Smooth muscle cell (in vitro differentiated cells): ENCODE results near the gene PRF1. TPM values are rescaled to one million over a fixed set of nuclear protein-coding genes. Genes with fewer than 3 reads are reported as not detected.

Experiments used
- DNase-seq: peaks from one replicate; lab custom pipeline; 2025; ENCODE audit not compliant: unreplicated experiment; lab: John Stamatoyannopoulos, UW
- H2AFZ ChIP-seq: fragments of 200-600 bp; sonication (generic); 2 replicates; pipeline ENCODE4 v1.6.0; 2016; ENCODE audit warnings: antibody characterized with exemption, low read depth, mild to moderate bottlenecking
- H3F3A ChIP-seq: fragments of 200-600 bp; sonication (generic); 2 replicates; pipeline ENCODE4 v1.6.0; 2017; ENCODE audit warnings: antibody characterized with exemption, low read depth
- H3K27ac ChIP-seq: fragments of 200-600 bp; sonication (generic); 2 replicates; pipeline ENCODE4 v1.5.1; 2016; ENCODE audit warnings: low read depth, mild to moderate bottlenecking
- H3K27me3 ChIP-seq: fragments of 200-600 bp; sonication (generic); 2 replicates; pipeline ENCODE4 v1.6.1; 2016; ENCODE audit warnings: low read depth, mild to moderate bottlenecking
- H3K36me3 ChIP-seq: fragments of 200-600 bp; sonication (generic); 2 replicates; pipeline ENCODE4 v1.5.1; 2016; ENCODE audit warnings: low read depth
- H3K4me1 ChIP-seq: fragments of 200-600 bp; sonication (generic); 2 replicates; pipeline ENCODE4 v1.5.1; 2016; ENCODE audit warnings: low read depth
- H3K4me2 ChIP-seq: fragments of 200-600 bp; sonication (generic); 2 replicates; pipeline ENCODE4 v1.6.0; 2016; ENCODE audit warnings: mild to moderate bottlenecking
- H3K4me3 ChIP-seq: fragments of 200-600 bp; sonication (generic); 2 replicates; pipeline ENCODE4 v1.5.1; 2016; ENCODE audit warnings: mild to moderate bottlenecking
- H3K79me2 ChIP-seq: fragments of 200-600 bp; sonication (generic); 2 replicates; pipeline ENCODE4 v1.6.0; 2016; ENCODE audit warnings: low read depth, mild to moderate bottlenecking
- H3K9ac ChIP-seq: fragments of 200-600 bp; sonication (generic); 2 replicates; pipeline ENCODE4 v1.6.0; 2016; ENCODE audit warnings: low read depth
- H3K9me3 ChIP-seq: fragments of 200-600 bp; sonication (generic); replicated peaks from 2 replicates; pipeline ENCODE4 v1.5.1; 2016; ENCODE audit warnings: low read depth
- H4K20me1 ChIP-seq: fragments of 200-600 bp; sonication (generic); 2 replicates; pipeline ENCODE4 v1.6.0; 2016; ENCODE audit warnings: low read depth
- CTCF ChIP-seq: fragments of 200-600 bp; sonication (generic); IDR thresholded peaks from 2 replicates; pipeline ENCODE4 v1.5.1; 2017; ENCODE audit warnings: borderline replicate concordance, mild to moderate bottlenecking, antibody characterized with exemption; ENCODE audit not compliant: insufficient read depth, poor library complexity, severe bottlenecking
- WGBS: methylation state at CpG from one replicate; pipeline ENCODE4 v1.1.7; 2016; ENCODE audit warnings: low lambda C conversion rate; 5-methylcytosine and 5-hydroxymethylcytosine counted together
- polyA plus RNA-seq: library from polyadenylated mRNA; unstranded; fragments of >200 nt; fragmentation: Nextera tagmentation; extraction: Ambion mirVana; gene quantifications from 2 replicates; pipeline ENCODE4 v1.2.1, GENCODE V29; 2016
- total RNA-seq: library from RNA; depleted of rRNA; stranded (reverse); fragments of >200 nt; gene quantifications from 2 replicates; pipeline ENCODE4 v1.2.3, GENCODE V29; 2014

Gene PRF1
- total and polyA plus RNA-seq, 2 experiments from 2014 or later = not detected

GRCh38 chr10:70607936-70608335 lies 5.4 kb upstream of the PRF1 start:
- no peak overlapping the region for H3K27ac ChIP-seq
- DNase-seq = no peak
- H3K9me3 ChIP-seq = no peaks in the 10 kb centered on the region
- no peak overlapping the region for H3K9ac ChIP-seq
- TF ChIP-seq CTCF = no peak
- no peaks in the 10 kb centered on the region for H4K20me1 ChIP-seq
- WGBS = 94% methylated on average over 4 of the region's 4 CpGs
- no peaks in the 10 kb centered on the region for H3F3A ChIP-seq
- H3K4me1 ChIP-seq = no peaks in the 10 kb centered on the region
- H3K27me3 ChIP-seq = no peaks in the 10 kb centered on the region
- H3K79me2 ChIP-seq = no peaks in the 10 kb centered on the region
- no peak overlapping the region for H3K4me3 ChIP-seq
- no peaks in the 10 kb centered on the region for H3K36me3 ChIP-seq
- no peak overlapping the region for H3K4me2 ChIP-seq
- H2AFZ ChIP-seq = no peak overlapping the region

GRCh38 chr10:70605161-70605560 lies 2.6 kb upstream of the PRF1 start:
- Histone ChIP-seq H3K9ac (no peak overlapping the region), H3K27me3 (no peaks in the 10 kb centered on the region), H3K4me1 (no peaks in the 10 kb centered on the region), H3K9me3 (no peaks in the 10 kb centered on the region), H3K27ac (no peak overlapping the region), H3K4me2 (no peak overlapping the region), H3F3A (no peaks in the 10 kb centered on the region), H3K36me3 (no peaks in the 10 kb centered on the region), H3K4me3 (no peak overlapping the region), H3K79me2 (no peaks in the 10 kb centered on the region), H4K20me1 (no peaks in the 10 kb centered on the region), H2AFZ (no peak overlapping the region)
- WGBS = 84% methylated on average over 2 of the region's 2 CpGs
- TF ChIP-seq CTCF = no peak
- DNase-seq = no peak

GRCh38 chr10:70604106-70604505 lies 1.6 kb upstream of the PRF1 start:
- DNase-seq = no peak
- Histone ChIP-seq H3K79me2 (no peaks in the 10 kb centered on the region), H3K9me3 (no peaks in the 10 kb centered on the region), H3K27ac (no peak overlapping the region), H3K4me1 (no peaks in the 10 kb centered on the region), H3F3A (no peaks in the 10 kb centered on the region), H3K4me3 (no peak overlapping the region), H3K4me2 (no peak overlapping the region), H3K27me3 (no peaks in the 10 kb centered on the region), H4K20me1 (no peaks in the 10 kb centered on the region), H2AFZ (no peak overlapping the region), H3K36me3 (no peaks in the 10 kb centered on the region), H3K9ac (no peak overlapping the region)
- no peak for TF ChIP-seq CTCF
- 79% methylated on average over 4 of the region's 4 CpGs for WGBS

- no peak for TF ChIP-seq CTCF
- Histone ChIP-seq H3K36me3 (no peaks in the 10 kb centered on the region), H3K4me1 (no peaks in the 10 kb centered on the region), H3K4me3 (no peak overlapping the region), H3K27me3 (no peaks in the 10 kb centered on the region), H3K9me3 (no peaks in the 10 kb centered on the region), H3K9ac (no peak overlapping the region), H3F3A (no peaks in the 10 kb centered on the region), H3K27ac (no peak overlapping the region), H2AFZ (no peak overlapping the region), H3K4me2 (no peak overlapping the region), H3K79me2 (no peaks in the 10 kb centered on the region), H4K20me1 (no peaks in the 10 kb centered on the region)
- 81% methylated on average over 7 of the region's 7 CpGs for WGBS
- no peak for DNase-seq
These were observed 884 bp upstream of the PRF1 start for GRCh38 chr10:70603449-70603801.
